Measurements from ENCODE around the gene GPR15LG.

GRCh38 chr10:84163996-84164395 is 9.6 kb upstream of the GPR15LG start:
- TF ChIP-seq EZH2 (IDR thresholded peaks at IDR 0.05) (no peak), POLR2AphosphoS5 (IDR thresholded peaks at IDR 0.05; ENCODE audit: borderline replicate concordance, low read depth, low read length) (no peak)
